ENCODE results near the gene CPN2.

CPN2 gene

DNA sequence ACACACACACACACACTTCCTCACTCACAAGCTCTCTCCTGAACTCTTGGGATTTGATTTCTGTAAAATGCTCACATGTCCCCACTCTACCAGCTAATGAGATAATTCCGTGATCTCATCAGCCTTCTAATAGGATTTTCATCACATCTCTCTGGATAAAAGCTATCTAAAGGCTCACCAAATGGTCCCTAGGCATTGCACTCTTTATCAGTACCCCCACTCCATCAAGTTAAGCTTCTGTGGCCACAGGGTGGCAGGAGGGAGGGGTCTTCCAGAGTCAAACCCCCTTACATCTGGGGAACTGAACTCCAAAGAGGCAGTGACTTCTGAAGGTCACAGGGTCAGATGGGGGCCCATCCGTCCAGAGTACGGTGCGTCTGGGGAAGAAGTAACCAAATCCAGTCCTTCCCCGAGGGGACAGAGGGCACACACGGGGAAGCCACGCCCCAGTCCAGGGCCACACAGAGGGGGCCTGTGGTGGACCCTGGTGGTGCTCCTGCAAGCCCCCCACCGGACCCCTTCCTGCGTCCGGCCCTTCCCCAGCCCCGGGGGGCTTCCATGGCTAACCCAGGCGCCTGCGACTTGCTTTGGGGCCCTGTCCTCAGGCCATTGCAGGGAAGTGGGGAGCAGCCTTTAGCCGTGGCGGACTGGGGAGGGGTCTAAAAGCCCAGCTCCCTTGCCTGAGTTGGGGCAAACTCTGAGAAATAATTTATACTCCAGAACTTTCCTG, 25.5 kb downstream of the CPN2 start:
- H3K27me3 Mint-ChIP-seq: peaks cover 21% of the 10 kb centered on the region
- no peaks in the 10 kb centered on the region for H3K9me3 Mint-ChIP-seq
- no peaks in the 10 kb centered on the region for H3K36me3 Mint-ChIP-seq
- H3K4me3 Mint-ChIP-seq: no peak overlapping the region
- DNase-seq: no peak
- CTCF ChIA-PET: interaction anchor here (0.8 to 1.2 kb wide), 4 partner anchors 9 to 660 kb away, joined by 3 to 4 read pairs (median 3); no protein-coding TSS in a partner anchor
- no peak overlapping the region for H3K27ac Mint-ChIP-seq
- H3K4me1 Mint-ChIP-seq: peaks cover 11% of the 10 kb centered on the region

DNA sequence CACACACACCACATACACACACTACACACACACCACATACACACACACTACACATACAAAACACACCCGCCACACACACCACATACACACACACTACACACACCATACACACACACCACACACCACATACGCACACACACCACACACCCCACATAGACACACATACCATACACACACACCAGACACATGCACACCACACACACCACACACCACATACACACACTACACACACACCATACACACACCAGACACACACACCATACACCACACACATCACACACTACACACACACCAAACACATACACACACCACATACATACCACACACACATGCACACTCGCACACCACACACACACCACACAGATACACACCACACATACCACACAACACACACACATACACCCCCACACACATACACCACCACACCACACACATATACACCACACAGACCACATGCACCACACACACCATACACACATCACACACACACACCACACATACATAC, 26.3 kb downstream of the CPN2 start:
- peaks cover 20% of the 10 kb centered on the region for H3K27me3 Mint-ChIP-seq
- H3K9me3 Mint-ChIP-seq: peaks cover 1% of the 10 kb centered on the region
- no peak overlapping the region for H3K4me3 Mint-ChIP-seq
- H3K36me3 Mint-ChIP-seq: peaks cover 1% of the 10 kb centered on the region
- CTCF ChIA-PET: interaction anchor here (0.6 to 1.2 kb wide), 4 partner anchors 9 to 268 kb away, joined by 3 read pairs; no protein-coding TSS in a partner anchor
- H3K4me1 Mint-ChIP-seq: peaks cover 12% of the 10 kb centered on the region
- H3K27ac Mint-ChIP-seq: no peak overlapping the region
- DNase-seq: no peak

DNA sequence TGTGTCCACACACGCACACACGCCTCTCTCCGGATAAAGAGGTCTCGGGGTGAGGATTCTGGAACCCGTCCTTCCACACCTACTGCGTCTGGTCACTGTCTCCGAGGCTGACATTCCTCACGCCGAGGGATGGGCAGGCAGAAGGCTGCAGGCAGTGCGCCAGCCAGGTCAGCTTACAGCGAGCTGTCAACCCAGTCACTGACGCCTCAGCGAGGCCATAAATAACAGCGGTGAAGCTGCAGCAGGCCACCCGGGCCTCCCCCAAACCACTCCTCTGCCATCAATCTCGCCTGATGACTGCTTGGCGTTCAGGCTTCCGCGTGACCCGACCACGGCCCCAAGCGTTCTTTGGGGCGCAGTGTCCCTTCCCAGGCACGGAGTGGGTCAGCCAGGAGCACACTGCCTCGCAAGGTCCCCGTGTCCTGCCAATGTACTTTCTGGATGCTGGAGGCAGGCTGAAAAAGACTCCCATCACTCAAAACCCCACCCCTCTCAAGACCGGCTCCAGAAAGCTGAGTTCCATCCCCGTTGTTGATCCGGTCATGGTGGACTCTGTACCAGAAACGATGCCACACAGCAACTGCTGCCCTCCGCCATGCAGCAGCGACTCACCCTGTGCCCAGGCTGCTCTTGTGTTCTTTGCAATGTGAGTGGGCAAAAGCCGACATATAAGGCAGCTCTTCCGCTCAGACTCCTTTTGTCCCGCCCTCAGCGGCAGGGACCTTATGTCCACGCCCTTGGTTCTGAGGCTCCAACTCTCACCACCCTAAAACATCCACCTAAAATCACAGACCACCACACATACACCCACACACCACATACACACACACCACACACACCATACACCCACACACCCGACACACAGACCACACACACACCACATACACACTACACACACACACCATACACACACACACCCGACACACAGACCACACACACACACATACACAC, 27.1 kb downstream of the CPN2 start:
- DNase-seq: peak; percentile 47
- CTCF ChIA-PET: interaction anchor here (0.6 to 2.4 kb wide), 4 partner anchors 20 to 267 kb away, joined by 3 to 5 read pairs (median 3); no protein-coding TSS in a partner anchor
- peaks cover 15% of the 10 kb centered on the region for H3K4me1 Mint-ChIP-seq
- peaks cover 22% of the 10 kb centered on the region for H3K27me3 Mint-ChIP-seq
- peak overlapping the region; percentile 9 for H3K27ac Mint-ChIP-seq
- H3K4me3 Mint-ChIP-seq: no peak overlapping the region
- H3K36me3 Mint-ChIP-seq: peaks cover 8% of the 10 kb centered on the region
- H3K9me3 Mint-ChIP-seq: peaks cover 9% of the 10 kb centered on the region

DNA sequence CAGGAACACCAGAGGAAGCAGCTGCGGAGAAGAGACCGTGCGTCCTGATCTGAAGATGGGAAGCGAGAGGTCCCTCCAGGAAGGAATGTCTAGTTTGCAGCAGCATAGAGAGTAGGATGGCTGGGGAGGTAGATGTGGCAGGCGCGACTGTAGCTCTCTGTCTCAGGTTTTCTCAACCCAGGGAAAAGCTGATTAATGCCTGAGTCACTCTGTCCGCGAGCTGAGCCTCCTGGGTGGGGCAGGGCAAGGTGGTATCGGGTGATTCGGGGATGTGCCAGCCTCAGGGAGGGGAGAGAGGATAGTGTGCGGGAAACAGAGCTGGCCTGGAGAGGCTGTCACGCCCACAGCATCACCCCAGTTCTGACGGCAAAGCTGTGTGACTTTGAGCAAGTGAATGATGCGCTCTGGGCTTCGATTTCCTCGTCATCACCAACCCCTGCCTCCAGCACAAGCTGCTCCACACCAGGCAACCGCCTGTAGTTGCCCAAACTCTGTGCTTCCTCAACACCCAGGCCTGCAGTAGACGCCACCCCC, 28.4 kb downstream of the CPN2 start:
- H3K4me1 Mint-ChIP-seq: peaks cover 15% of the 10 kb centered on the region
- peaks cover 20% of the 10 kb centered on the region for H3K9me3 Mint-ChIP-seq
- peaks cover 11% of the 10 kb centered on the region for H3K36me3 Mint-ChIP-seq
- H3K4me3 Mint-ChIP-seq: no peak overlapping the region
- H3K27me3 Mint-ChIP-seq: peaks cover 31% of the 10 kb centered on the region
- DNase-seq: peak; percentile 31
- no peak overlapping the region for H3K27ac Mint-ChIP-seq
- CTCF ChIA-PET: interaction anchor here (1.3 to 2.4 kb wide), 2 partner anchors 11 to 80 kb away, joined by 3 to 5 read pairs; no protein-coding TSS in a partner anchor

DNA sequence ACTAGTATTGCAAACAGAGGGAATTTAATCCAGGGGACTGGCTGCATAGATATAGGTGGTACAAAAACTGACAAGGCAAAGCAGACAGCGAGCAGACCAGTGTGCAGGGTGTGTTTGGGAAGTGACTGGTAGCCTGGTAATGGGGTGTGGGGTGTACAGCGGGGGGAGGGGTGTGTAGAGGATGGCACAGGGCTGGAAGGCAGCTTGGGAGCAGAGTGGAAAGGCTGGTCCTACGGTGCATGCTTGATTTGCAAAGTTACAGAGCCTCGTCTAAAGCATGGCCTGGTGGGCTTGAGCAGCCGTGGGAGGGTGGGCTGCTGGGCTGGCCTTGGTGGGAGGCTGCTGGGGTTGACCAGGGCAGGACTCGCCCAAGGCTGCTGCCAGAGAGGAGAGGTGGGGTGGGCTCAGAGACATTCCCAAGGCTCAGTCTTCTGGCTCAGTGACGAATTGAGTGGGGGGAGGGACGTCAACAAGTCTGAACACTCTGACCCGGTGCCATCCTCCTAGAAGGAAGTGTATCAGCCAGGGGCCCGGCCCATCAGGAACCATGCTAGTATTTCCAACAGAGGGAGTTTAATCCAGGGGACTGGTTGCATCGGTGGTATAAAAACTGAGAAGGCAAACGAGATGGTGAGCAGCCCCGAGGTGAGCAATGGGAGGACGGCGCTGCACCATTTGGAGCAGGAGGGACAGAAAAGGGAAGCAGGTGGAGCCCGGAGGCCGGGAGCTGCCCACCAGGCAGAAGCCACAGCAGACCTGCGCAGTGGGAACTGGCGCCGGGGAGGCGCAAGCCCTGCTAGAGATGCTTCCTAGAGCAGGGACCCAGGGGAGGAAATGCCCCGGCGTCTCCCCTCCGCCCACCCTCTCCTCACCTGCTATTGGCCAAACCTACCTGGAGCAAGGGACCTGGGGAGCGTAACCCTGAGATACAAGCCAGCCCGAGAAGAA, 29.2 kb downstream of the CPN2 start:
- Mint-ChIP-seq H3K4me3 (no peak overlapping the region), H3K9me3 (peaks cover 23% of the 10 kb centered on the region), H3K36me3 (peaks cover 11% of the 10 kb centered on the region), H3K27me3 (peaks cover 32% of the 10 kb centered on the region), H3K4me1 (peaks cover 15% of the 10 kb centered on the region), H3K27ac (no peak overlapping the region)
- no peak for DNase-seq
- CTCF ChIA-PET: interaction anchor here (1.3 to 2.4 kb wide), 2 partner anchors 12 to 81 kb away, joined by 3 to 5 read pairs; no protein-coding TSS in a partner anchor

DNA sequence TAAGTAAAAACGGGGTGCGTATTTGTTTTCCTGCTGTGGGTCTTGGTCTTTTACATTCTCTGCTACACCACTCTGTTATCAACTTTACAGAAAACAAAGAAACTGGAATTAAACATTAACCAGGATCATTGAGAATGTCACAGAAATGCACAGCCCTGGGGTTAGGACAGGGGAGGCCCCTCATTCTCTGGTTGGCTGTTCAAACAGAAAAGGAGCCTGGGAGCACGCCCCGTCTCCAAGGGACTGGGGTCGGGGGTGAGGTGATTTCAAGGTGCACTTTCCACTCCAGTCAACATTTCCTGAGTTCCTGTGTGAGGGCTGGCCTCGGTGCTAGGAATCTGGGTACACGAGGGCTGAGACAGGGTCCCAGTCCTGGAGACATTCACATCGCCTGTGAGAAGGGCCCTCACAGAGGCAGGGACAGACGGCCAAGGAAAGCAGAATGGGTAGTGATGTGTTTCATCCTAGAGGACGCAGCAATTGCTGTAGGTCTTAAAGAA, 30.3 kb downstream of the CPN2 start:
- Mint-ChIP-seq H3K27ac (no peak overlapping the region), H3K36me3 (peaks cover 11% of the 10 kb centered on the region), H3K27me3 (peaks cover 35% of the 10 kb centered on the region), H3K4me3 (no peak overlapping the region), H3K4me1 (peaks cover 26% of the 10 kb centered on the region), H3K9me3 (peaks cover 23% of the 10 kb centered on the region)
- DNase-seq: no peak
- CTCF ChIA-PET: no interaction called here

DNA sequence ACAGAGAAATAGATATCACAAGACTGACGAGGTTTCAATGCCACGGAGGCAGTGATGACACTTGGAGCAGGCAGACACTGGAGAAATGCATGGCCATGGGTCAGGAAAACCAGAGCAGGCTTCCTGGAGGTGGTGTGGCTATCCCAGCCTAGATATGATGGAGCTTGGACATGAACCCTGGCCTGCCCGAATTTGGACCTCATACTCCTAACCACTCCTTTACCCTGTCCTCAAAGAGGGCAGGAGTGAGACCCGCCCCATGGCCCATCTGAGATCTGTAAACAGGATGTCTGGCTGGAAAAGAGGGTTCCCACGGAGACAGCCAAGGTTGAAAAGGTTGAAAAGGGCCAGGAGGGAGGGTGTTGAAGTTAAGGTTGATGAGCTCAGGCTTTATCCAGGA, 31.0 kb downstream of the CPN2 start:
- H3K27ac Mint-ChIP-seq: no peak overlapping the region
- H3K27me3 Mint-ChIP-seq: peaks cover 40% of the 10 kb centered on the region
- peaks cover 23% of the 10 kb centered on the region for H3K9me3 Mint-ChIP-seq
- CTCF ChIA-PET: no interaction called here
- peaks cover 11% of the 10 kb centered on the region for H3K36me3 Mint-ChIP-seq
- peaks cover 31% of the 10 kb centered on the region for H3K4me1 Mint-ChIP-seq
- DNase-seq: no peak
- H3K4me3 Mint-ChIP-seq: no peak overlapping the region

DNA sequence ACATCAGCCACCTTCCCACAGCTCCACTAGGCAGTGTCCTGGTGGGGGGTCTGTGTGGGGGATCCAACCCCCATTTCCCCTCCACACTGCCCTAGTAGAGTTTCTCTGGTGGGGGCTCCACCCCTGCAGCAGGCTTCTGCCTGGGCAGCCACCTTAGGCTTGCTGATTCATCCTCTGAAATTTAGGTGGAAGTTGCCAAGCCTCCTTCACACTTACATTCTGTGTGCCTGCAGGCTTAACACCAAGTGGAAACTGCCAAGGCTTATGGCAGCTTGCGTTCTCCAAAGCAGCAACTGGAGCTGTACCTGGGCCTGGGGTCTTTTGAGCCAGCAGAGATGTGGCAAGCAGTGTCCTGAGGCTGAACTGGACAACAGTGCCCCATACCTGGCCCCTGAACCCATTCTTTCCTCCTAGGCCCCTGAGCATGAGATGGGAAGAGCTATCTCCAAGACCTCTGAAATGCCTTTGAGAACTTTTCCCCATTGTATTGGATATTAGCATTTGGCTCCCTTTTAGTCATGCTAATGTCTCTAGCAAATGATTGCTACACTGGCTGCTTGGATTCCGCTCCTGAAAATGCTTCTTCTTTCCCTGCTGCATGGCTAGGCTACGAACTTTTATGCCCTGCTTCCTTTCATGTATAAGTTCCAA, 32.5 kb downstream of the CPN2 start:
- DNase-seq: no peak
- H3K9me3 Mint-ChIP-seq: peaks cover 23% of the 10 kb centered on the region
- peaks cover 11% of the 10 kb centered on the region for H3K36me3 Mint-ChIP-seq
- peaks cover 49% of the 10 kb centered on the region for H3K27me3 Mint-ChIP-seq
- CTCF ChIA-PET: no interaction called here
- H3K27ac Mint-ChIP-seq: no peak overlapping the region
- no peak overlapping the region for H3K4me3 Mint-ChIP-seq
- peaks cover 42% of the 10 kb centered on the region for H3K4me1 Mint-ChIP-seq

DNA sequence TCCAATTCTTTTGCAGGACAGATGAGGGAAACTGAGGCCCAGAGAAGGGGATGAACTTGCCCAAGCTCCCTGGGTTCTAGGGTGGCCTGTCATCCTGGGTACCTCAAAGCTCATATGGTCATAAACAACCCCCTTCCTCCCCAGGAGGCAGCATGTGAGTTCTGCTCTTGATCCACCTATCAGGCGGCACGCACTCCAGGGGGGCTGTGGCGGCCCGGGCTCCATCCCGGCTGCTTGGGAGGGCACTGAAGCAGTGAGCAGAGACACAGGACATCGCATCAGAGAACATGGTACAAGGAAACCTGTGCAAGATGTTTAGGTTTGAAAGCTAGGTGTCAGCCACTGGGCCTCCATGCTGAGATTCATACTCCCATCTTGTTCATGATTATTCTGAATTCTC, 34.2 kb downstream of the CPN2 start:
- Mint-ChIP-seq H3K9me3 (peaks cover 23% of the 10 kb centered on the region), H3K4me1 (peaks cover 48% of the 10 kb centered on the region), H3K27ac (no peak overlapping the region), H3K4me3 (no peak overlapping the region), H3K27me3 (peaks cover 62% of the 10 kb centered on the region), H3K36me3 (peaks cover 13% of the 10 kb centered on the region)
- CTCF ChIA-PET: interaction anchor here (0.8 to 5.1 kb wide), 7 partner anchors 21 to 856 kb away, joined by 3 to 70 read pairs (median 10); no protein-coding TSS in a partner anchor
- DNase-seq: no peak

DNA sequence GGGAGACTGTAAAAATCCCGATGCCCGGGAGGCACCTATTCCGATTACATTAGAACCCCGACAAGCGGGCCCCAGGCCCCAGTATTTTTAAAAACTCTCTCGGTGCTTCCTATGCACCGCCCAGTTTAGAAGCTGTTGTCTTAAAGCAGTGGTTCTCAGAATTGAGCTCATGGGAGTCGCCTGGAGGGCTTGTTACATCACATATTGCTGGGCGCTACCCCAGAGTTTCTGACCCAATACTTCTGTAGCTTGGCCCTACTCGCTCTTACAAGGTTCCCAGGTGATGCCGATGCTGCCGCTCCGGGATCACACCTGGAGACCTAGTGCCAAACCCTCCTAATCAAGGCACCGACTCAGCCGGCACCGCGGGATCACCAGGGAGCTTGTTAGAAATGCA, 35.2 kb downstream of the CPN2 start:
- CTCF ChIA-PET: interaction anchor here (0.7 to 5.1 kb wide), 37 partner anchors 9 to 855 kb away, joined by 3 to 70 read pairs (median 4); partner anchors contain the start of gene HES1
- H3K27me3 Mint-ChIP-seq: peaks cover 57% of the 10 kb centered on the region
- peaks cover 58% of the 10 kb centered on the region for H3K4me1 Mint-ChIP-seq
- H3K9me3 Mint-ChIP-seq: peaks cover 23% of the 10 kb centered on the region
- H3K4me3 Mint-ChIP-seq: peak overlapping the region; percentile 58
- H3K27ac Mint-ChIP-seq: no peak overlapping the region
- H3K36me3 Mint-ChIP-seq: peaks cover 16% of the 10 kb centered on the region
- DNase-seq: no peak

DNA sequence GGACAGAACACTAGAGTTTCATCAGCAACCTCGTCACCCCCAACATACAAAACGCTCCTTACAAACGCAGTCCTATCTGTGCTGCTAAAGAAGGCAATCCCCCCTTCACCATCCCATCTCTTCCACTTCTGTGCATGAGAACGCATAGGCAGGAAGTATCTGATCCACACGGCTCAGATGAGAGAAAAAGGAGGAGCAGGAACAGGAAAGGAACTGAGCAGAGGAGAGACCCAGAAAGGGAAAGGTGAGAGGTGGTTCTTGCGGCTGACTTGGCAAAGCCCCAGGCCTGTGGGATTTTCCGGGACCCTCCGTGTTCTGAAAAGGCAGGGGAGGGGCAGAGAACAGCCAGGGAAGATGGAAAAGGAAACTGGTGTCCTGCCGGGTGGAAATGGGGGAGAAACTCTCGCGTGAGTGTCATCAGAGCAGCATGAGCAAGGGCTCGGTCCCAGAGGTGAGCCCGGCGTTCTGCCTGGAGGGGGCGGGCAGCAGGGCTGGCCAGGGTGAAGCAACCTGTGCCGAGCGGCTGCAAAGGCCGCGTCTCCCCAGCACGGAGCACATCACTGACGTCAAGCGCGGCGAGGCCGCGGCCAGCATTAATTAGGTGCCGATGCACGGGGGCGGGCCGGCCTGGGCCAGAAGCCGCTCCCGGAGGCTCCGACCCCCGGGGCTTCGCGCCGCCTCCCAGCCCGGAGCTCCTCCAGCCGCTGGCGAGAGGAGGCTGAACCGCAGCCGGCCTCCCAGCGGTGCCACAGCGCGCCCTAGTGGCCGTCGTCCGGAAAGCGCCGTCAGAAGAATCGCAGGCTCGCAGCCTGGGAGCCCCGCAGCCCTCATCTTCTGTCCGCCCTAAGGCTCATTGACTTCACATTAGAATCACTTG, 35.8 kb downstream of the CPN2 start:
- peaks cover 23% of the 10 kb centered on the region for H3K9me3 Mint-ChIP-seq
- peak overlapping the region; percentile 35 for H3K27ac Mint-ChIP-seq
- peak overlapping the region; percentile 64 for H3K4me3 Mint-ChIP-seq
- CTCF ChIA-PET: interaction anchor here (0.6 to 5.1 kb wide), 39 partner anchors 8 to 653 kb away, joined by 3 to 70 read pairs (median 4); partner anchors contain the start of gene HES1
- peak; percentile 86 for DNase-seq
- peaks cover 60% of the 10 kb centered on the region for H3K4me1 Mint-ChIP-seq
- peaks cover 18% of the 10 kb centered on the region for H3K36me3 Mint-ChIP-seq
- peaks cover 53% of the 10 kb centered on the region for H3K27me3 Mint-ChIP-seq
